Measurements from ENCODE around the gene GALNT1.
"Not testable (repeated sequence)": the region's sequence is repeated elsewhere in the genome, so short reads cannot be mapped to it uniquely, and the experiment has no call there.

GALNT1 gene

GRCh38 chr18:35581546-35581897 lies at the start of gene GALNT1:
TSS of gene GALNT1 (plus strand) at chr18:35581740. CDS start at chr18:35654663, 72,923 bp downstream.
- no peak for DNase-seq

- DNase-seq: no peak
Observed at GRCh38 chr18:35533916-35534405, 47.6 kb upstream of the GALNT1 start.

- no peak for DNase-seq
Observed at GRCh38 chr18:35535297-35535696, 46.2 kb upstream of the GALNT1 start.

- no peak for DNase-seq
Observed at GRCh38 chr18:35542356-35542755, 39.2 kb upstream of the GALNT1 start.

GRCh38 chr18:35547008-35547605 lies 34.4 kb upstream of the GALNT1 start:
- no peak for DNase-seq

- no peak for DNase-seq
Observed at GRCh38 chr18:35549564-35549963, 32.0 kb upstream of the GALNT1 start.

GRCh38 chr18:35553300-35553699 lies 28.2 kb upstream of the GALNT1 start:
- DNase-seq: no peak

GRCh38 chr18:35555538-35555937 lies 26.0 kb upstream of the GALNT1 start:
- not testable (repeated sequence) for DNase-seq

- DNase-seq: no peak
Observed at GRCh38 chr18:35559867-35560266, 21.7 kb upstream of the GALNT1 start.

- no peak for DNase-seq
Observed at GRCh38 chr18:35564795-35565453, 16.6 kb upstream of the GALNT1 start.

- DNase-seq: no peak
Observed at GRCh38 chr18:35566019-35566418, 15.5 kb upstream of the GALNT1 start.

GRCh38 chr18:35570182-35570581 lies 11.4 kb upstream of the GALNT1 start:
- DNase-seq: no peak

GRCh38 chr18:35571138-35571537 lies 10.4 kb upstream of the GALNT1 start:
- DNase-seq: no peak

GRCh38 chr18:35572644-35573043 lies 8.9 kb upstream of the GALNT1 start:
- no peak for DNase-seq

- no peak for DNase-seq
Observed at GRCh38 chr18:35573531-35573930, 8.0 kb upstream of the GALNT1 start.

GRCh38 chr18:35576240-35576845 lies 5.2 kb upstream of the GALNT1 start:
- not testable (repeated sequence) for DNase-seq

- no peak for DNase-seq
Observed at GRCh38 chr18:35577045-35577848, 4.3 kb upstream of the GALNT1 start.

- no peak for DNase-seq
Observed at GRCh38 chr18:35578481-35578880, 3.1 kb upstream of the GALNT1 start.

GRCh38 chr18:35578936-35579335 lies 2.6 kb upstream of the GALNT1 start:
- DNase-seq: no peak

- DNase-seq: peak in 1 of 2 experiments; percentile 22
Observed at GRCh38 chr18:35580701-35581539, 620 bp upstream of the GALNT1 start.

- no peak for DNase-seq
Observed at GRCh38 chr18:35581898-35582641, 530 bp downstream of the GALNT1 start.

Data from NCI-H187 (cell line).